Measurements from ENCODE around the gene SHROOM2. TPM values are rescaled to one million over a fixed set of nuclear protein-coding genes. Genes with fewer than 3 reads are reported as not detected.
A peak's percentile ranks its signal among the peaks of the same experiment; 100 is the strongest.
"Not testable (repeated sequence)": the region's sequence is repeated elsewhere in the genome, so short reads cannot be mapped to it uniquely, and the experiment has no call there.

Gene SHROOM2
- total RNA-seq, 1 experiment from 2014 or later: 8.5 TPM

GRCh38 chrX:9832811-9833210, 46.6 kb downstream of the SHROOM2 start:
- DNase-seq (ENCODE audit: low read depth): no peak

GRCh38 chrX:9835585-9836210, 49.5 kb downstream of the SHROOM2 start:
- DNase-seq (ENCODE audit: low read depth): no peak

- peak; percentile 16 for DNase-seq (ENCODE audit: low read depth)
Observed at GRCh38 chrX:9842541-9842940, 56.3 kb downstream of the SHROOM2 start.

GRCh38 chrX:9844936-9845577, 58.8 kb downstream of the SHROOM2 start:
- DNase-seq (ENCODE audit: low read depth): no peak

- no peak for DNase-seq (ENCODE audit: low read depth)
Observed at GRCh38 chrX:9845578-9845952, 59.3 kb downstream of the SHROOM2 start.

GRCh38 chrX:9846631-9847030, 60.4 kb downstream of the SHROOM2 start:
- DNase-seq (ENCODE audit: low read depth): no peak

GRCh38 chrX:9847071-9847470, 60.8 kb downstream of the SHROOM2 start:
- DNase-seq (ENCODE audit: low read depth): peak; percentile 73

- DNase-seq (ENCODE audit: low read depth): no peak
Observed at GRCh38 chrX:9848718-9849479, 62.7 kb downstream of the SHROOM2 start.

GRCh38 chrX:9851890-9852289, 65.7 kb downstream of the SHROOM2 start:
- DNase-seq (ENCODE audit: low read depth): no peak

- no peak for DNase-seq (ENCODE audit: low read depth)
Observed at GRCh38 chrX:9853307-9853706, 67.1 kb downstream of the SHROOM2 start.

- peak; percentile 26 for DNase-seq (ENCODE audit: low read depth)
Observed at GRCh38 chrX:9855561-9856283, 69.5 kb downstream of the SHROOM2 start.

GRCh38 chrX:9856588-9856987, 70.4 kb downstream of the SHROOM2 start:
- DNase-seq (ENCODE audit: low read depth): no peak

GRCh38 chrX:9857575-9858474, 71.6 kb downstream of the SHROOM2 start:
- DNase-seq (ENCODE audit: low read depth): no peak

- DNase-seq (ENCODE audit: low read depth): not testable (repeated sequence)
Observed at GRCh38 chrX:9858684-9859083, 72.5 kb downstream of the SHROOM2 start.

- peak; percentile 74 for DNase-seq (ENCODE audit: low read depth)
Observed at GRCh38 chrX:9859711-9860555, 73.7 kb downstream of the SHROOM2 start.

GRCh38 chrX:9860826-9861225, 74.6 kb downstream of the SHROOM2 start:
- no peak for DNase-seq (ENCODE audit: low read depth)

GRCh38 chrX:9861711-9862110, 75.5 kb downstream of the SHROOM2 start:
- DNase-seq (ENCODE audit: low read depth): no peak

- DNase-seq (ENCODE audit: low read depth): no peak
Observed at GRCh38 chrX:9862525-9862924, 76.3 kb downstream of the SHROOM2 start.

GRCh38 chrX:9862953-9863352, 76.7 kb downstream of the SHROOM2 start:
- DNase-seq (ENCODE audit: low read depth): no peak

- DNase-seq (ENCODE audit: low read depth): no peak
Observed at GRCh38 chrX:9864011-9864410, 77.8 kb downstream of the SHROOM2 start.
